Transverse colon (tissue), 3 donors: ENCODE measurements around the gene GLS.

Experiments used
- POLR2A ChIP-seq: fragments of 450-650 bp; IDR thresholded peaks from one replicate; pipeline ENCODE4 v1.6.1; 2016; ENCODE audit warnings: antibody characterized with exemption, mild to moderate bottlenecking, moderate library complexity
- TF ChIP-seq, protein P1 (sequence below), 5 experiments: fragments of 200-600 bp in 3 of 5; fragments of 450-650 bp in 2 of 5; sonication (generic) in 3 of 5; IDR thresholded peaks; 1 replicate in 2 of 5; 2 replicates in 3 of 5; pipeline ENCODE4 v1.5.1; 2016 to 2017; ENCODE audit warnings: antibody characterized with exemption in 5 of 5, inconsistent platforms in 3 of 5, mild to moderate bottlenecking in 2 of 5, moderate library complexity in 1 of 5

DNA sequence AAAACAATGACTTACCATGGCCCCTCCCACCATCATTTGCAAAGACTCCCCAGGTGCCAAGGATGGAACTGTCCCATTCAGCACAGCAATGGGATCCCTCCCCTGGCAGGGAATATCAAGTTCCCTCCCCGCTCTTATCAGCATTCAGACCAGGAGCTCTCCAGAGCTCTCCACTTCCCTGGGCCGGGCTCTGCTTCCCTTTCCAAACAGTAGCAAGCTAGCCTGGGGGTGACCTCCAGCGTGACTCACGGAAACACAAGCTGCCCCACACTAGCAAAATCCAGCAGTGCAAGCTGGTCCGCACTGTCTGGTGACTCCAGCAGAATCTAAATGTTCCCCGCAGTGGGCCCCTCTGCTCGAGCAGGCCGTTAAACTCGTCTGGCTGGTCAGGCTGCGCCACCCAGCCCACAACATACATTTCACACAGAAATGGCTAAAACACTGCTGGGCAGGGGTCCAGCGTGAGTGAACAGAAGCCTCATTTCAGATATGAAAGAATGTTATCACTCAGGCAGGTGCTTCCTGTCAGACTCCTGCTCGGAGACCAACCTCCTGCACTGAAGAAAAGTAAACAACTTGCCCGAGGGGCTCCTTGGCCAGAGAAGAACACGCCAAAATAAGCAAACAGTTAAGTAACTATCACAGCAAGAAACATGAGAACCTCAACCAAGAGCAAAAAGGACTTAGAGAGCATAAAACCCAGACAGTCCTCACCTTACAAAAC, 99.4 kb downstream of the GLS start:
- TF ChIP-seq, protein P1, sequence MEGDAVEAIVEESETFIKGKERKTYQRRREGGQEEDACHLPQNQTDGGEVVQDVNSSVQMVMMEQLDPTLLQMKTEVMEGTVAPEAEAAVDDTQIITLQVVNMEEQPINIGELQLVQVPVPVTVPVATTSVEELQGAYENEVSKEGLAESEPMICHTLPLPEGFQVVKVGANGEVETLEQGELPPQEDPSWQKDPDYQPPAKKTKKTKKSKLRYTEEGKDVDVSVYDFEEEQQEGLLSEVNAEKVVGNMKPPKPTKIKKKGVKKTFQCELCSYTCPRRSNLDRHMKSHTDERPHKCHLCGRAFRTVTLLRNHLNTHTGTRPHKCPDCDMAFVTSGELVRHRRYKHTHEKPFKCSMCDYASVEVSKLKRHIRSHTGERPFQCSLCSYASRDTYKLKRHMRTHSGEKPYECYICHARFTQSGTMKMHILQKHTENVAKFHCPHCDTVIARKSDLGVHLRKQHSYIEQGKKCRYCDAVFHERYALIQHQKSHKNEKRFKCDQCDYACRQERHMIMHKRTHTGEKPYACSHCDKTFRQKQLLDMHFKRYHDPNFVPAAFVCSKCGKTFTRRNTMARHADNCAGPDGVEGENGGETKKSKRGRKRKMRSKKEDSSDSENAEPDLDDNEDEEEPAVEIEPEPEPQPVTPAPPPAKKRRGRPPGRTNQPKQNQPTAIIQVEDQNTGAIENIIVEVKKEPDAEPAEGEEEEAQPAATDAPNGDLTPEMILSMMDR (IDR thresholded peaks at IDR 0.05), result no peak
- TF ChIP-seq POLR2A, result no peak
